Measurements from ENCODE around the gene MARCOL.
"Not testable (repeated sequence)": the region's sequence is repeated elsewhere in the genome, so short reads cannot be mapped to it uniquely, and the experiment has no call there.

Gene MARCOL

DNA sequence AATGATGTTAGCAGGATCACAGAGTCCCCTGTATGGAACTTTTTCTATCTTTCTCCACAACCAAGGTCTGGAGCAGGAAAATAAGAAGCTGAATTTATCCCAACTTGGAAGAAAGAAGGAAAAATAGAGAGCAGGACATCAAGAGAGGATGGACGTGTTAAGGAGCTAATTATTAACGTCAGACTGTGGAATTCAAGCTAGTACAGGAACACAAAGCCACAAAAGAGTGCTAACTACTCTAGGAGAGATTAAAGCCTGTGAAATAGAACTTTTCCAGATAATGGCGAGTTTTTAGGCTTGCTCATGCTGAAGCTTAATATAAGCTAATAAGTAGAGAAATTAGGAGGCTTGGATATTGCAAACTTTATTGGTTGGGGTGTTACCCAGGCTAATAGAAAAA, 29.6 kb downstream of the MARCOL start:
- no peak for DNase-seq (ENCODE audit: low spot score)

DNA sequence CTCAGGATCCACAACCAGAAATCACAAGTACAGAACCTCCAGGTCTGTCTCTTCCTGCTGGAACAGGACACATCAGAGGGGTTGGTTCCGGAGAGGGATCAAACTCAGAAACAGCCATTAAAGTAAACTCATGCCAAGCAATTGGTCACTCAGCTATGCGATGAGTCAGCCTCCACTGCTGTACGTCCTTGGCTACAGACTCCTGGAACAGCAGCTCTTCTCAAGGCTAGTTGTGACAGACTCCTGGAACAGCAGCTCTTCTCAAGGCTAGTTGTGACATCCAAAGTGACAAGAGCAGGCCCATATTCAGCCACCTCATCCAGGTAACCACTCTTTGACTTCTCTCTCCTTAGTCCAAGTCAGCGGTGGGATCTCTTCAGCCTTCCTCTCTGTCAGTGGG, 30.2 kb downstream of the MARCOL start, which contains the start of gene SPINK13:
SPINK13 (plus strand) TSS at position 229 of the 400 bp plus-strand sequence. CDS start 1,279 bp downstream, outside the sequence.
- DNase-seq (ENCODE audit: low spot score) = no peak

DNA sequence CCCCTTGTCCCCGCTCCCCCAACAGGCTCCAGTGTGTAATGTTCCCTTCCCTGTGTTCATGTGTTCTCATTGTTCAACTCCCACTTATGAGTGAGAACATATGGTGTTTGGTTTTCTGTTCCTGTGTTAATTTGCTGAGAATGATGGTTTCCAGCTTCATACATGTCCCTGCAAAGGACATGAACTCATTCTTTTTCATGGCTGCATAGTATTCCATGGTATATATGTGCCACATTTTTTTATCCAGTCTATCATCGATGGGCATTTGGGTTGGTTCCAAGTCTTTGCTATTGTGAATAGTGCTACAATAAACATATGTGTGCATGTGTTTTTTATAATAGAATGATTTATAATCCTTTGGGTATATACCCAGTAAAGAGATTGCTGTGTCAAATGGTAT, 36.8 kb downstream of the MARCOL start:
- DNase-seq (ENCODE audit: low spot score) = not testable (repeated sequence)

DNA sequence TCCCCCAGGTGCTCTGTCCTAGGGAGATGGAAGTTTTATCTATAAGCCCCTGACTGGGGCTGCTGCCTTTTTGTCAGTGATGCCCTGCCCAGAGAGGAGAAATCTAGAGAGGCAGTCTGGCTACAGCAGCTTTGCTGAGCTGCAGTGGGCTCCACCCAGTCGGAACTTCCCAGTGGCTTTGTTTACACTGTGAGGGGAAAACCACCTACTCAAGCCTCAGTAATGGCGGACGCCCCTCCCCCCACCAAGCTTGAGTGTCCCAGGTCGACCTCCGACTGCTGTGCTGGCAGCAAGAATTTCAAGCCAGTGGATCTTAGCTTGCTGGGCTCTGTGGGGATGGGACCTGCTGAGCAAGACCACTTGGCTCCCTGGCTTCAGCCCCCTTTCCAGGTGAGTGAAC, 42.6 kb downstream of the MARCOL start:
- DNase-seq (ENCODE audit: low spot score) = not testable (repeated sequence)

DNA sequence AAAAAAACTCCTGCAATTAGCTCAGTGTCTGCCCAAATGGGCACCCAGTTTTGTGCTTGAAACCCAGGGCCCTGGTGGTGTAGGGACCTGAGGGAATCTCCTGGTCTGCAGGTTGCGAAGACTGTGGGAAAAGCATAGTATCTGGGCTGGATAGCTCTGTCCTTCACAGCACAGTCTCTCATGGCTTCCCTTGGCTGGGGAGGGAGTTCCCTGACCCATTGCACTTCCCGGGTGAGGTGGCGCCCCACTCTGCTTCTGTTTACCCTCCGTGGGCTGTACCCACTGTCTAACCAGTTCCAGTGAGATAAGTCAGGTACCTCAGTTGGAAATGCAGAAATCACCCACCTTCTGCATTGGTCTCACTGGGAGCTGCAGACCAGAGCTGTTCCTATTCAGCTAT, 43.0 kb downstream of the MARCOL start:
- DNase-seq (ENCODE audit: low spot score) = not testable (repeated sequence)

DNA sequence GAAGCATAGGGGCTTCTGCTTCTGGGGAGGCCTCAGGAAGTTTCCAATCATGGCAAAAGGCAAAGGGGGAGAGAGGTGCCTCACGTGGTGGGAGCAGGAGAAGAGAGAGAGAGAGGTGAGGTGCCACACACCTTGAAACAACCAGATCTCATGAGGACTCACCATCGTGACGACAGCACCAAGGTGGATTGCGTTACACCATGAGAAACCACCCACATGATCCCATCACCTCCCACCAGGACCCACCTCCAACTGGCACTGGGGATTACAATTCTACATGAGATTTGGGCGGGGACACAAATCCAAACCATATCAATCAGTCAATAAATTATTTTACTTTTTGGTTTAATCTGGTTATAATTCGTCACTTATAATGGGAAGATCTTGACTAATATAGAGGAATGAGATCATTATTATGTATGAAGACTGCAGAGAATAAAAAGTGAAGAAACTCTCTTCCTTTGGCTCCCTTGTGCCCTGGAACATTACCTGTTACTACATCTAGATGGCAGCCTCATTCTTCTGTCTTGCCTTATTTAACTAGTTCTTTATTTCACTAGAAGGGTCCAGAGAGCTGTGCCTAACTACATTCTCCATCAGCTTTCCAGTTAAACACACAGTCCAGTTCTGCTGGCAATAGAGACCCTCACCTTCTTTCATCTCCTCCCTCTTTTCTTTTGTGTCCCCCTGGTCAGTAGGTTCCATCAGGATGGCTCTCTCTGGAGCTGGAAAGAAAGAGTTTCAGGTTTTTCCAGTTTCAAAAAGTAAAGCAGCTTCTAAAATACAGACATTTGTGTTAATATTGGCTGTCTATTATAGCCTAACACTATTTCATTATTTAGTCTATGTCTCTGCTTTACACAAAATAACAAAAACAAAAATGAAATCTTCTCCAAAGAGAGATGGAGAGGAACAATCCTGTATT, 52.2 kb downstream of the MARCOL start:
- DNase-seq (ENCODE audit: low spot score) = no peak

Measured in CD4-positive, alpha-beta T cell treated with Interleukin-2 at 100 ng/mL for 4 hours (primary cell).